Thoracic aorta (tissue), 2 donors: ENCODE measurements around the gene UPF1. TPM values are rescaled to one million over a fixed set of nuclear protein-coding genes. Genes with fewer than 3 reads are reported as not detected.

Experiments used
- ATAC-seq: fragments of 150-250 bp; one replicate; pipeline ENCODE4 v1.8.0; 2017; ENCODE audit warnings: low read depth; ENCODE audit not compliant: insufficient number of reproducible peaks, low FRiP score
- DNase-seq: peaks from one replicate; pipeline ENCODE4 v3.0.0-alpha.2; 2020; ENCODE audit warnings: low spot score
- H3K27ac ChIP-seq, 2 donors: fragments of 200-600 bp; sonication (generic); 1 replicate in 1 of 2; 2 replicates in 1 of 2; pipeline ENCODE4 v1.5.1; 2016; ENCODE audit warnings: mild to moderate bottlenecking in 2 of 2, moderate library complexity in 2 of 2
- H3K27me3 ChIP-seq: fragments of 200-600 bp; sonication (generic); replicated peaks from 2 replicates; pipeline ENCODE4 v1.6.0; 2016; ENCODE audit warnings: mild to moderate bottlenecking; ENCODE audit not compliant: insufficient read depth
- H3K36me3 ChIP-seq: fragments of 200-600 bp; sonication (generic); one replicate; pipeline ENCODE4 v1.5.1; 2016
- H3K4me1 ChIP-seq, 2 donors: fragments of 200-600 bp; sonication (generic); 1 replicate in 1 of 2; 2 replicates in 1 of 2; pipeline versions ENCODE4 v1.5.1 to v1.6.0; 2016; ENCODE audit warnings: low read depth in 2 of 2, mild to moderate bottlenecking in 1 of 2; ENCODE audit not compliant: control insufficient read depth in 1 of 2
- H3K4me3 ChIP-seq: fragments of 200-600 bp; sonication (generic); 2 replicates; pipeline ENCODE4 v1.5.1; 2016; ENCODE audit warnings: mild to moderate bottlenecking
- H3K9me3 ChIP-seq: fragments of 200-600 bp; sonication (generic); 2 replicates; pipeline ENCODE4 v1.5.1; 2016
- CTCF ChIP-seq: fragments of 200-600 bp; sonication (generic); IDR thresholded peaks from one replicate; pipeline ENCODE4 v1.5.1; 2019; ENCODE audit warnings: antibody characterized with exemption
- total RNA-seq, 2 donors: library from RNA; depleted of rRNA; stranded (reverse); fragments of >200 nt; gene quantifications; one replicate each; pipeline versions ENCODE4 v1.1.0 to v1.2.3, GENCODE V29; 2016

Gene UPF1
- total RNA-seq, 2 donors from 2014 or later: 56.5 to 95.2 TPM

DNA sequence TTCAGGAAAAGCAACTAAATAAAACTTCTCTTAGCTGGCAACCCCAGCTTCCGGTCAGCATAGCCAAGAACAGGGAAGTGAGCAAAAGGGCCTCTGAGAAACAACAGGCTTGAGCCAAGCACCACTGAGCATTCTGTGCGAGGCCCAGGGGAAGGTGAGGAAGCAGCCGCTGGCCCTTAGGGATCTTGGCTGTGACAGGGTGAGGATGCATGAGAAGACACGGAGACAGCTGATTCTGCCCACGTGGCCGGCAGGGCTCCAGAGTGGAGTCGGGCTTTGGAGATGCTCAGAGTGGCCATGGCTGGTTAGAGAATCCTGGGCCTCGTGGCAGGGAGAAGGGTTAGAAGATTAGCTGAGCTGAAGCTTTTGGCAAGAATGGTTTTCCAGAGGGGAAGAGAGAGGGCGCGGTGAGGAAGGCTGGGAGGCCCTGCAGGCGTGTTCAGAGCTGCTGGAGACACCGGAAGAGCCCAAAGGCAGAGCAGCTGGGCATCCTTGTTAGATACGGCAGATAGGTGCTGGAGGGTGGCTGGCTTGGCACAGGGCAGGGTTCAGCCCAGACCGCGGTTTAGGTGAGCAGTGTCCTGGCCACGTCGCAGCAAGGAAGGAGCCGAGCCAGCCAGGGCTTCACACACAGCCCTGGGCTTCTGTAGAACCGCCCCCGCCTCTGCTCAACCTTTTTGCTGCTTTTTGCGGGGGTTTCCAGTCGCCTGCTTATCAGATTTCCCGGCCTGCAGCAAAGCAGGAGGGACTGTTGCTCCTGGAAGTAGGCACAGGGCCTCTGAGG is 17.3 kb downstream of the UPF1 start:
- H3K9me3 ChIP-seq: no peaks in the 10 kb centered on the region
- peaks cover 34% of the 10 kb centered on the region for H3K36me3 ChIP-seq
- H3K4me1 ChIP-seq: peaks cover 33 to 50% of the 10 kb centered on the region in 2 donors
- no peak for TF ChIP-seq CTCF
- DNase-seq: peak; percentile 46
- peak overlapping the region; percentile 48 for H3K4me3 ChIP-seq
- ATAC-seq: no peak
- peak overlapping the region; percentile 75 to 85 for H3K27ac ChIP-seq
- no peaks in the 10 kb centered on the region for H3K27me3 ChIP-seq

- no peak for TF ChIP-seq CTCF
- peaks cover 33 to 50% of the 10 kb centered on the region in 2 donors for H3K4me1 ChIP-seq
- peak overlapping the region; percentile 75 to 85 for H3K27ac ChIP-seq
- no peak overlapping the region for H3K4me3 ChIP-seq
- no peaks in the 10 kb centered on the region for H3K9me3 ChIP-seq
- no peaks in the 10 kb centered on the region for H3K27me3 ChIP-seq
- H3K36me3 ChIP-seq: peaks cover 39% of the 10 kb centered on the region
- DNase-seq: no peak
- ATAC-seq: no peak
Measured at GRCh38 chr19:18849838-18850400, 18.2 kb downstream of the UPF1 start.

DNA sequence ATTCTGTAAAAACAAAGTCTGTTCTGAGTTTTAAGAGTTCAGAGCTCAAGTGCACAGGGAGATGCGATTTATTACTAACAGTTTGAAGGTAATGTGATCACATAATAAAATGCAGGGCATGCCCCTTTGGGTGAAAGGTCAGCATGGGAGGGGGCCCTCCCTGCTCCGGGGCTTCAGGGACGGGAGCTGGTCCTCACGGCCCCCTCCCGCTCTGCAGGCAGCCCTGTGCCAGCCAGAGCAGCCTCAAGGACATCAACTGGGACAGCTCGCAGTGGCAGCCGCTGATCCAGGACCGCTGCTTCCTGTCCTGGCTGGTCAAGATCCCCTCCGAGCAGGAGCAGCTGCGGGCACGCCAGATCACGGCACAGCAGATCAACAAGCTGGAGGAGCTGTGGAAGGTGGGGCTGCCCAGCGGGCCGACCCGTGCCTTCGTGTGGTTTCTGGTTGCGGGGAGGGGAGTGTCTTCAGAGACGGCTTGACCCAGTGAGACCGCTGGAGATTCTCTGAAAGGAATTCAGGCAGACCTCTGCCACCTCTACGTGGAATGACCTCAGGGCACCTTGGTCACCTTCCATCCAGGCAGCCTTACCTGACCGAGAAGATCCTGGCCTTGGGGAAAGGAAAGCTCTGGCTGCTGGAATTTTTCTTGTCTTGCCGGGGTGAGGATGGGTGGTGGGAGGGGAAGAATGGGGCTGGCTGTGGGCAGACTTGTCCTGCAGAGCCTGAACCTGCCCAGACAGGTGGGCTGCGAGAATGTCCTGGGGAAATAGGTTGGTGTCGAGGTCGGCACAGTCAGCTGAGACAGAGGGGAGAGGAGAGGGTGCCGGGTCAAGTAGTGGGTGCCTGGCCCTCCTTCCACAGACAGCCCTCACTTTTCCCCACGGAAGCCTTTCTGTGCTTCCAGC is 19.0 kb downstream of the UPF1 start:
- Histone ChIP-seq H3K4me3 (no peak overlapping the region), H3K4me1 (peaks cover 33 to 50% of the 10 kb centered on the region in 2 donors), H3K36me3 (peaks cover 48% of the 10 kb centered on the region), H3K9me3 (no peaks in the 10 kb centered on the region), H3K27me3 (no peaks in the 10 kb centered on the region), H3K27ac (peak overlapping the region; percentile 75 to 85)
- TF ChIP-seq CTCF: no peak
- DNase-seq (no peak), ATAC-seq (no peak)

- H3K4me1 ChIP-seq: peaks cover 33 to 46% of the 10 kb centered on the region in 2 donors
- no peak for DNase-seq
- TF ChIP-seq CTCF: no peak
- no peak overlapping the region for H3K4me3 ChIP-seq
- no peaks in the 10 kb centered on the region for H3K9me3 ChIP-seq
- H3K27ac ChIP-seq: no peak overlapping the region
- H3K27me3 ChIP-seq: no peaks in the 10 kb centered on the region
- ATAC-seq: no peak
- H3K36me3 ChIP-seq: peaks cover 58% of the 10 kb centered on the region
Measured at GRCh38 chr19:18851673-18852325, 20.0 kb downstream of the UPF1 start.
